Ishikawa (cell line): ENCODE data around the gene ARHGEF11.

Experiments
- CEBPB ChIP-seq: IDR thresholded peaks from 2 replicates; pipeline ENCODE4 v1.6.1; 2012
- CREB1 ChIP-seq: IDR thresholded peaks from 2 replicates; pipeline ENCODE4 v1.6.1; 2012; ENCODE audit warnings: low read depth
- EP300 ChIP-seq: IDR thresholded peaks from 2 replicates; pipeline ENCODE4 v1.6.1; 2012; ENCODE audit warnings: borderline replicate concordance
- FOXM1 ChIP-seq: IDR thresholded peaks from 2 replicates; pipeline ENCODE4 v1.6.1; 2012; ENCODE audit warnings: low read depth, borderline replicate concordance
- MAX ChIP-seq: IDR thresholded peaks from 2 replicates; pipeline ENCODE4 v1.6.1; 2012
- NFIC ChIP-seq: IDR thresholded peaks from 2 replicates; pipeline ENCODE4 v1.6.1; 2012
- RAD21 ChIP-seq: IDR thresholded peaks from 2 replicates; pipeline ENCODE4 v1.6.1; 2012; ENCODE audit warnings: low read depth
- REST ChIP-seq: IDR thresholded peaks from 2 replicates; pipeline ENCODE4 v1.6.1; 2012; ENCODE audit warnings: low read depth, mild to moderate bottlenecking
- TAF1 ChIP-seq: IDR thresholded peaks from 2 replicates; pipeline ENCODE4 v1.6.1; 2012; ENCODE audit warnings: low read depth, mild to moderate bottlenecking
- USF1 ChIP-seq: IDR thresholded peaks from 2 replicates; pipeline ENCODE4 v1.6.1; 2012
- YY1 ChIP-seq: IDR thresholded peaks from 2 replicates; pipeline ENCODE4 v1.6.1; 2012; ENCODE audit warnings: low read depth
- ZBTB7A ChIP-seq: IDR thresholded peaks from 2 replicates; pipeline ENCODE4 v1.6.1; 2012; ENCODE audit warnings: low read depth

GRCh38 chr1:156936191-156936590 lies 109.4 kb downstream of the ARHGEF11 start:
- TF ChIP-seq CEBPB (no peak), TAF1 (no peak), RAD21 (no peak), CREB1 (no peak), NFIC (no peak), REST (no peak), EP300 (no peak), USF1 (no peak), MAX (no peak), YY1 (no peak), ZBTB7A (no peak), FOXM1 (no peak)
